HG03066 (cell line): Measurements from ENCODE around the gene KIRREL3.

ENCODE experiments used
- ATAC-seq: cut with Tn5 transposase; IDR thresholded peaks from one replicate; pipeline ENCODE4 v1.9.1; 2021; ENCODE audit warnings: low read depth; ENCODE audit not compliant: unreplicated experiment

Gene KIRREL3

GRCh38 chr11:126548581-126549550, 451.7 kb downstream of the KIRREL3 start:
- no peak for ATAC-seq

DNA sequence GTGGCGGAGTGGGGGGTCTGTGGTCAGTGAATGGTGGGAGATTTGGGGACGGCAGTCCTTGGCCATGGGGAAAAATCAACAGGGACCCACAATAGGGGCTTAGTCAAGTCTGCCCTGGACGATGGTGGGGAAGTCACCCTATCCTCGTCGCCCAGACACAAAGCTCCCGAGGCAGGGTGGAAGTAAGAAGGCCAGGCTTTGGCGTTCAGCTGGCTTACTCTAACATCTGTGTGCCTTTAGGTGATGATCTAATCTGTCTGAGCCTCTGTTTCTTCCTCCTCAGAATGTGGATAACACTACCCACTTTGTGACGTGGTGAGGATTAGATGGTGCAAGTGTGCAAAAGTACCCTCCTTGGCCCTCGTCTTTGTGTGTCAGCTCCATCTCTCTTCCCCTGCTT, 452.9 kb downstream of the KIRREL3 start:
- ATAC-seq: no peak

GRCh38 chr11:126547161-126547560, 453.4 kb downstream of the KIRREL3 start:
- ATAC-seq: no peak

DNA sequence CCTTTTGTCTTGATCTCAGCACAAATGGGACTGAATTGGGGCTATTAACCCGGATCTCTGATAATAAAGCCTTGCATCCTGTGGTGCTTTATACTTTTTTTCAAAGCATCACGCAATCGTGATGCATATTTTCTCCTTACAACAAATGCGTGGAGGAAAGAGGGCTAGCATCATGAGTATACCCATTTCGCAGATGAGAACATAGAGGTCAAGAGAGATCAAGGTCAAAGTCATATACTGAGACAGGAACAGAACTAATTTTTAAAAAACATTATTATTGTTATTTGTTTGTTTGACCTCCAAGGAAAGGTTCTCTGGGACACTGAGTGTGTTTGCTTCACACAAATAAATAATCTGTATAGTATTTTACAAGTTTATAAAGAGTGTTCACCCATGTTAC, 453.9 kb downstream of the KIRREL3 start:
- ATAC-seq: no peak

GRCh38 chr11:126546191-126546590, 454.4 kb downstream of the KIRREL3 start:
- ATAC-seq: no peak

GRCh38 chr11:126545057-126545555, 455.5 kb downstream of the KIRREL3 start:
- no peak for ATAC-seq

DNA sequence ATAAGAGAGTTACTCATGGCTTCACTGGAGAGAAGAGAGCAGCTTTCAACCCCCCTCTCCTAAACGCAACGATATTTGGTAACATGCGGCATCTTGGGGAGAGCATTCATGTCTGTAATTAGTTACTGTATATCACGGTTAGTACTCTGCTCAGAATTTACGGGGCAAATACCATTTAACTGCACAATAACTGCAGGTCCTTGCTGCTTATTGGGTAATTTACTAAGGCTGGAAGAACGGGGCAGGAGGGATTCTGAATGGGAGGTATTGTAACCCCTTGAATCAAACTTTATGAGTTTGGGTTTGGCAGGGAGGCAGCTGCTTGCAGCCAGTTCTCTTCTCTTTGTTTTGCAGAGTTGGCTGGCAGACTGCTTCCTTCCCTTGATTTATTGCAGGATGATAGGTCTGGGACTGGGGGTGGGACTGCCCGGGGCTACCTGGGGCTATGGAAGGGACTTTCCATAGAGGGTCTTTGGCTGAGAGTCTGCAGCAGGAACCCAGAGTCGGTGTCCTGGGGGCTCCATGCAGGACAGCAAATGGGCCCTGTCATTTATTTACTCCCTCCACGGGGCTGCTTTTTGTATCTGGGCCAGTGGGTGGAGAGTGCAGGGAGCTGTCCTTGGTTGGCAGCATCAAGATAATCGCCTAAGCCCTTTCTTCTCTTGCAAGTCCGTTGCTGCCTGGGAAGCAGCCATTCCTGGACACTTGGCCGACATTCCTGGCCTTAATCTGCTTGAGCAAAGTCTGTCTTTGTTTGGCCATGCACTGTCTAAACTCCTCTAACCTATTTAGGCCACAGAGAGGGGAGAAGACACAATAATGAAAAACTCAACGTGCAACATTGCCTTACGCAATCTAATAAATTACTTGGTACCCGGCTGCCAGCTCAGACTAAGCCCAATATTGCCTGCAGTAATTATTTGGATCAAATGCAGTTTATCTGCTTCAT, 456.2 kb downstream of the KIRREL3 start:
- no peak for ATAC-seq

- no peak for ATAC-seq
These were observed 456.9 kb downstream of the KIRREL3 start for GRCh38 chr11:126543691-126544090.

GRCh38 chr11:126542334-126543015, 458.1 kb downstream of the KIRREL3 start:
- no peak for ATAC-seq

DNA sequence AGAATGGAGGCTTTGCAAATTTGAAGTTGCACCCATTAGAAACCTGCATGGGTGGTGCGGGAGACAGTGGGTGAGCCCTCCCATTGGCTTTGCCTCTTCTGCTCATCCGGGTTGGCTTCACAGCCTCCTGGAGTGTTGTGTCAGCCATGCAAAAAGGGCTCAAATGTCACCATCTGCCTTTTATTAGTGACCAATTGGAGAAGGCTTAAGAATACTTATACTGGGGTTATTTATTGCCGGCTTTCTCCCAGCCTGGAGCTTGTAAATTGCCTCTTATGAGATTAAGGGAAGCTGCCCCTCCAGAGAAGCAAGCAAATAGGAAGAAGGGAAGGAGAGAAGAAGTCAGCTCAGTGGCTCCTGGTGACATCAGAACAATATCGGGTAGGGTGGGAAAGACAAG, 462.5 kb downstream of the KIRREL3 start:
- no peak for ATAC-seq

GRCh38 chr11:126537492-126537891, 463.1 kb downstream of the KIRREL3 start:
- no peak for ATAC-seq

DNA sequence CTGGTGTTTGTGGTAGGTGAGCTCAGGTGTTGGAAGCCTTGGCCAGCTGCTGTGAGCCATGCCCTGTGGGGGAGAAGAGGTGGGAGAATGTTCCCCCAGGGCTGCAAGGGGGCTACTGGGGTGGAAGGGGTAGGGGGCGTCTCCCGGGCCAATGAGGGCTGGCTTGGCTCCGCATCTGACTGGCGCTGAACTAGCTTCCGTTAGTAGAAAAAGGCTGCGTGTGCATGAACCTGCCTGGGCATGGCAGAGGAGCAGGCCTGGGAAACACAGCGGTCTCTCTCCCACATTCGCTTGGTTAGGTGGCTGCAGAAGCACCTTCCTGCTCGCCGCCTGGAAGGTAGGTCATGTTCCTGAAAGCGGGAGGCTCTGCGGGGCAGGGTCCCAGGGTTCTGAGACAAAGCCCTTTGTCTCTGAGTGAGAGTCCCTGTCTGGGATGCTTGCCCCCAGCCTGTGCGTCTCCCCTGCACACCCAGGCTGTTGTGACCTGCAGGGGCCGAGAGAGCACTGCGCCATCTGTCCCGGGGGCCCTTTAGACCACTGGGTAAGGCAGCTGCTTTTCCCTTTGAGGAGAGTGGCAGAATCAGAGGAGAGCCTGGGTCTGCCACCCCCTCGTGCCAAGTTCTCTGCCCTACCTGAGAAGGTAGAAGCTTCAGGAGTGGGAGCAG, 466.3 kb downstream of the KIRREL3 start:
- ATAC-seq: no peak

DNA sequence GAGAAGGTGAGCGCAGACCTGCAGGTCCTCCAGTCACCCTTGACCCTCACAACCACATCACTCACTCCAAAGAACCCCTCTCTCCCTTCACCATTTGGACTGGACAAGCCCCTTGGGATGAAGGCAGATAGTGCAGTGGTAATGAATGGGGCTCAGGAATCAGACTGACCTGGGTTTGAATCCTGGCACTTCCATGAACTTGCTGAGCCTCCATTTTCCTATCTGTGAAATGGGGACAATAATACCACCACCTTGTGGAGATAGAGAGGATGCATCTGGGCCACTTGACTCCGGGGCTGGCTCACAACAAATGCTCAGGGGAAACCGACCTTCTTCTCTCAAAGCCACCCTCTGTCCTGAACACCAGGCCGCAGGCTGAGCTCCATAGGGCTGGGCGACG, 467.0 kb downstream of the KIRREL3 start:
- ATAC-seq: no peak

- ATAC-seq: no peak
These were observed 470.2 kb downstream of the KIRREL3 start for GRCh38 chr11:126530416-126530815.

- no peak for ATAC-seq
These were observed 471.5 kb downstream of the KIRREL3 start for GRCh38 chr11:126529037-126529436.

DNA sequence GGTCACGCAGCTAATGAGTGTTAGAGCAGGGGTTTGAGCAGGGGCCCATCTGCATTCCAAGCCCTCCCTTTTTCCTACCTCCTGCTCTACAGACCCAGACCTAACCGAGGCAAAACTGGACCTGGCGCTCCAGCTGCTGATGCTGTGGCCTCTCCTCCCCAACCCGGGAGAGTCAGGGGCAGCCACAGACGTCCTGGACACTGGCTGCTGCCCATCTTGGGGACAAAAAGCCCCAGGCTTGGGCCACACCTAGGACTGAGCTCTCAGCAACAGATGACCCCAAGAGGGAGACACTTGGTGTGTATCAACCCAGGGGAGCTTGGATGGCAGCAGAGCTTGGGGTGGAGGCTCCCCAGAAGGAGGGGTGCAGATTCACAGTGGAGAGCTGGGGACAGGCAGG, 472.5 kb downstream of the KIRREL3 start:
- no peak for ATAC-seq

DNA sequence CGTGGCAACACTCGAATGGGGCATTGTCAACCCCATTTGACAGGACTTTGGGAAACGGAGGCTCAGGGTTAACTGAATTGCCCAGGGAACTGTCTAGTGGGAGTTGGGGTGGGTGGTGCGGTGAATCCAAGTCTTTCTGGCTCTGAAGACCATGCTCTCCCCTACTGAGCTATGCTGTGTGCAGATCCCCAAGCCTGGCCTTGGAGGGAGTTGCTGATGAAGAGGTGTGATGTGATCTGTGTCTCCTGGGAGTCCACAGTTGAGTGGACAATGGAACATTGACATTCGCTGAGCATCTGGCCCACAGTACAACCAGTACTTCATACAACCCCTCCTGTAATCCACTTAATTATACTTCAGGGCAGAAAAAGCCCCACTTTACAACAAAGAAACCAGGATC, 472.9 kb downstream of the KIRREL3 start:
- no peak for ATAC-seq

- ATAC-seq: no peak
These were observed 474.1 kb downstream of the KIRREL3 start for GRCh38 chr11:126526471-126526870.

- ATAC-seq: no peak
These were observed 474.9 kb downstream of the KIRREL3 start for GRCh38 chr11:126525702-126526101.

GRCh38 chr11:126525216-126525615, 475.4 kb downstream of the KIRREL3 start:
- no peak for ATAC-seq
